ENCODE results near the gene EEF1A2. TPM values are rescaled to one million over a fixed set of nuclear protein-coding genes. Genes with fewer than 3 reads are reported as not detected.
A peak's percentile ranks its signal among the peaks of the same experiment; 100 is the strongest.

The EEF1A2 gene
- total and polyA plus RNA-seq, 7 experiments from 2014 or later = 0.08 to 1.5 (median 0.53) TPM; not detected in 2

- ChIA-PET POLR2A (interaction anchor here (7.4 kb wide), 1 partner anchor 19 kb away, joined by 89 read pairs; the partner anchor contains the start of gene PPDPF), CTCF (interaction anchor here (1.0 kb wide), 1 partner anchor 11 kb away, joined by 4 read pairs; no protein-coding TSS in a partner anchor)
- intact Hi-C loops (cut with micrococcal nuclease) = no loop called here
- H3K27ac ChIP-seq (ENCODE audit: low read depth, low read length) = no peak overlapping the region
- H3K4me1 ChIP-seq (ENCODE audit: control insufficient read depth in 2 of 2, insufficient read depth in 2 of 2, low read length in 2 of 2) = peaks cover 15 to 21% of the 10 kb centered on the region in 2 donors
- H3K4me3 ChIP-seq (ENCODE audit: low read length) = no peak overlapping the region
- Mint-ChIP-seq H3K4me1 (peaks cover 4 to 12% (median 9%) of the 10 kb centered on the region in 7 donors), H3K4me3 (no peak overlapping the region), H3K27me3 (peaks cover 0 to 4% (median 0%) of the 10 kb centered on the region in 5 donors), H3K27ac (no peak overlapping the region), H3K36me3 (no peaks in the 10 kb centered on the region), H3K9me3 (no peaks in the 10 kb centered on the region)
- no peaks in the 10 kb centered on the region for H3K9me3 ChIP-seq (ENCODE audit: control insufficient read depth in 2 of 3, low read length in 3 of 3)
- no peaks in the 10 kb centered on the region for H3K27me3 ChIP-seq (ENCODE audit: control insufficient read depth in 2 of 2, insufficient read depth in 2 of 2, low read length in 2 of 2)
- ATAC-seq = no peak
- no peak for DNase-seq
- no peaks in the 10 kb centered on the region for H3K36me3 ChIP-seq (ENCODE audit: control insufficient read depth in 2 of 3, insufficient read depth in 3 of 3, low read length in 3 of 3)
Observed at GRCh38 chr20:63541371-63541770, 42.5 kb upstream of the EEF1A2 start.

GRCh38 chr20:63540417-63541186 is 41.7 kb upstream of the EEF1A2 start:
- peak overlapping the region in 1 of 10 donors; percentile 50 for H3K4me3 Mint-ChIP-seq
- H3K9me3 Mint-ChIP-seq = no peaks in the 10 kb centered on the region
- H3K4me3 ChIP-seq (ENCODE audit: low read length) = no peak overlapping the region
- no peaks in the 10 kb centered on the region for H3K9me3 ChIP-seq (ENCODE audit: control insufficient read depth in 2 of 3, low read length in 3 of 3)
- DNase-seq (no peak), ATAC-seq (no peak)
- ChIA-PET POLR2A (interaction anchor here (1.1 to 7.4 kb wide), 3 partner anchors 10 to 354 kb away, joined by 3 to 89 read pairs (median 3); partner anchors contain the start of genes DNAJC5 and PPDPF), CTCF (interaction anchor here (1.0 kb wide), 1 partner anchor 12 kb away, joined by 4 read pairs; no protein-coding TSS in a partner anchor)
- H3K36me3 Mint-ChIP-seq = no peaks in the 10 kb centered on the region
- peaks cover 0 to 4% (median 0%) of the 10 kb centered on the region in 5 donors for H3K27me3 Mint-ChIP-seq
- no peaks in the 10 kb centered on the region for H3K36me3 ChIP-seq (ENCODE audit: control insufficient read depth in 2 of 3, insufficient read depth in 3 of 3, low read length in 3 of 3)
- peaks cover 15 to 21% of the 10 kb centered on the region in 2 donors for H3K4me1 ChIP-seq (ENCODE audit: control insufficient read depth in 2 of 2, insufficient read depth in 2 of 2, low read length in 2 of 2)
- H3K27me3 ChIP-seq (ENCODE audit: control insufficient read depth in 2 of 2, insufficient read depth in 2 of 2, low read length in 2 of 2) = no peaks in the 10 kb centered on the region
- no peak overlapping the region for H3K27ac ChIP-seq (ENCODE audit: low read depth, low read length)
- intact Hi-C loops (cut with micrococcal nuclease) = no loop called here
- H3K27ac Mint-ChIP-seq = no peak overlapping the region
- H3K4me1 Mint-ChIP-seq = peaks cover 4 to 13% (median 11%) of the 10 kb centered on the region in 7 donors

- Mint-ChIP-seq H3K4me3 (peak overlapping the region in 2 of 10 donors; percentile 3 to 17), H3K4me1 (peaks cover 4 to 13% (median 11%) of the 10 kb centered on the region in 7 donors)
Observed at GRCh38 chr20:63539441-63540370, 40.8 kb upstream of the EEF1A2 start.

GRCh38 chr20:63539092-63539430 is 40.2 kb upstream of the EEF1A2 start:
- Mint-ChIP-seq H3K4me3 (peak overlapping the region in 2 of 10 donors; percentile 3 to 17), H3K27ac (peak overlapping the region in 1 of 9 donors; percentile 21), H3K27me3 (no peaks in the 10 kb centered on the region), H3K36me3 (no peaks in the 10 kb centered on the region), H3K9me3 (no peaks in the 10 kb centered on the region), H3K4me1 (peaks cover 4 to 13% (median 11%) of the 10 kb centered on the region in 7 donors)
- DNase-seq (no peak), ATAC-seq (no peak)
- Histone ChIP-seq H3K9me3 (ENCODE audit: control insufficient read depth in 2 of 3, low read length in 3 of 3) (no peaks in the 10 kb centered on the region), H3K36me3 (ENCODE audit: control insufficient read depth in 2 of 3, insufficient read depth in 3 of 3, low read length in 3 of 3) (no peaks in the 10 kb centered on the region), H3K4me3 (ENCODE audit: low read length) (no peak overlapping the region), H3K4me1 (ENCODE audit: control insufficient read depth in 2 of 2, insufficient read depth in 2 of 2, low read length in 2 of 2) (peaks cover 15 to 21% of the 10 kb centered on the region in 2 donors), H3K27me3 (ENCODE audit: control insufficient read depth in 2 of 2, insufficient read depth in 2 of 2, low read length in 2 of 2) (no peaks in the 10 kb centered on the region), H3K27ac (ENCODE audit: low read depth, low read length) (peak overlapping the region; percentile 83)
- ChIA-PET CTCF (interaction anchor here (0.8 to 3.4 kb wide), 9 partner anchors 13 to 499 kb away, joined by 3 to 18 read pairs (median 4); partner anchors contain the start of genes ARFRP1 and ZGPAT), POLR2A (interaction anchor here (0.6 to 7.4 kb wide), 12 partner anchors 9 to 504 kb away, joined by 3 to 89 read pairs (median 4); partner anchors contain the start of genes DNAJC5, HELZ2, PPDPF and SRMS)
- intact Hi-C loops (cut with micrococcal nuclease) = loop anchor here (5.0 to 10.0 kb wide), 8 partner anchors 168 to 538 kb away; partner anchors contain the start of genes ARFRP1 (in 1 of the 2), C20orf204 (in 1 of the 2), LIME1 (in 1 of the 2) and RGS19 (in 1 of the 2)

More at GRCh38 chr20:63539441-63540370, 40.8 kb upstream of the EEF1A2 start:
- peaks cover 15 to 21% of the 10 kb centered on the region in 2 donors for H3K4me1 ChIP-seq (ENCODE audit: control insufficient read depth in 2 of 2, insufficient read depth in 2 of 2, low read length in 2 of 2)
- ChIA-PET CTCF (interaction anchor here (0.5 to 3.4 kb wide), 5 partner anchors 13 to 432 kb away, joined by 4 to 18 read pairs (median 4); partner anchors contain the start of genes ARFRP1 and ZGPAT), POLR2A (interaction anchor here (0.6 to 7.4 kb wide), 6 partner anchors 8 to 355 kb away, joined by 3 to 89 read pairs (median 4); partner anchors contain the start of genes DNAJC5, HELZ2, PPDPF and SRMS)
- Mint-ChIP-seq H3K27me3 (no peaks in the 10 kb centered on the region), H3K27ac (peak overlapping the region in 2 of 9 donors; percentile 41 to 59), H3K9me3 (no peaks in the 10 kb centered on the region), H3K36me3 (no peaks in the 10 kb centered on the region)
- DNase-seq = no peak
- H3K27ac ChIP-seq (ENCODE audit: low read depth, low read length) = peak overlapping the region; percentile 83
- no peak overlapping the region for H3K4me3 ChIP-seq (ENCODE audit: low read length)
- intact Hi-C loops (cut with micrococcal nuclease) = loop anchor here (5.0 to 10.0 kb wide), 8 partner anchors 168 to 538 kb away; partner anchors contain the start of genes ARFRP1 (in 1 of the 2), C20orf204 (in 1 of the 2), LIME1 (in 1 of the 2) and RGS19 (in 1 of the 2)
- no peaks in the 10 kb centered on the region for H3K27me3 ChIP-seq (ENCODE audit: control insufficient read depth in 2 of 2, insufficient read depth in 2 of 2, low read length in 2 of 2)
- H3K9me3 ChIP-seq (ENCODE audit: control insufficient read depth in 2 of 3, low read length in 3 of 3) = no peaks in the 10 kb centered on the region
- no peaks in the 10 kb centered on the region for H3K36me3 ChIP-seq (ENCODE audit: control insufficient read depth in 2 of 3, insufficient read depth in 3 of 3, low read length in 3 of 3)
- no peak for ATAC-seq

- H3K27ac ChIP-seq (ENCODE audit: low read depth, low read length) = peak overlapping the region; percentile 83
- H3K27ac Mint-ChIP-seq = peak overlapping the region; percentile 42 to 91 (median 78)
- no peaks in the 10 kb centered on the region for H3K36me3 Mint-ChIP-seq
- no peaks in the 10 kb centered on the region for H3K9me3 ChIP-seq (ENCODE audit: control insufficient read depth in 2 of 3, low read length in 3 of 3)
- no peaks in the 10 kb centered on the region for H3K27me3 ChIP-seq (ENCODE audit: control insufficient read depth in 2 of 2, insufficient read depth in 2 of 2, low read length in 2 of 2)
- ATAC-seq = peak; percentile 28
- intact Hi-C loops (cut with micrococcal nuclease) = loop anchor here (1.0 to 10.0 kb wide), 20 partner anchors 15 to 582 kb away; partner anchors contain the start of genes ARFRP1 (in 2 of the 2), UCKL1 (in 2 of the 2), C20orf204 (in 1 of the 2) and LIME1 (in 1 of the 2)
- no peaks in the 10 kb centered on the region for H3K27me3 Mint-ChIP-seq
- DNase-seq = peak in 3 of 9 donors; percentile 38 to 73 (median 56)
- H3K4me1 Mint-ChIP-seq = peaks cover 0 to 11% (median 7%) of the 10 kb centered on the region in 7 donors
- no peaks in the 10 kb centered on the region for H3K9me3 Mint-ChIP-seq
- H3K36me3 ChIP-seq (ENCODE audit: control insufficient read depth in 2 of 3, insufficient read depth in 3 of 3, low read length in 3 of 3) = no peaks in the 10 kb centered on the region
- CTCF ChIA-PET = interaction anchor here (0.7 to 3.4 kb wide), 19 partner anchors 12 to 500 kb away, joined by 3 to 18 read pairs (median 4); partner anchors contain the start of genes ARFRP1, LIME1, PPDPF and ZGPAT
- peak overlapping the region; percentile 29 to 86 (median 75) for H3K4me3 Mint-ChIP-seq
- POLR2A ChIA-PET = interaction anchor here (0.6 to 7.4 kb wide), 23 partner anchors 9 to 693 kb away, joined by 3 to 89 read pairs (median 4); partner anchors contain the start of genes GMEB2, LIME1, PPDPF and RTEL1
- H3K4me3 ChIP-seq (ENCODE audit: low read length) = peak overlapping the region; percentile 68
- peaks cover 15 to 21% of the 10 kb centered on the region in 2 donors for H3K4me1 ChIP-seq (ENCODE audit: control insufficient read depth in 2 of 2, insufficient read depth in 2 of 2, low read length in 2 of 2)
Observed at GRCh38 chr20:63538204-63539091, 39.6 kb upstream of the EEF1A2 start.
